IPS-18a (cell line): ENCODE measurements around the gene FOLR3.
"Not testable (repeated sequence)": the region's sequence is repeated elsewhere in the genome, so short reads cannot be mapped to it uniquely, and the experiment has no call there.

Experiments used
- H3K27ac ChIP-seq: one replicate; pipeline ENCODE4 v1.5.1; 2013; ENCODE audit warnings: low read length
- H3K27me3 ChIP-seq: one replicate; pipeline ENCODE4 v1.6.1; 2013; ENCODE audit warnings: mild to moderate bottlenecking, low read length; ENCODE audit not compliant: control insufficient read depth, insufficient read depth
- H3K36me3 ChIP-seq: one replicate; pipeline ENCODE4 v1.6.1; 2013; ENCODE audit warnings: low read depth, low read length; ENCODE audit not compliant: control insufficient read depth
- H3K4me1 ChIP-seq: one replicate; pipeline ENCODE4 v1.6.1; 2013; ENCODE audit warnings: low read depth, low read length; ENCODE audit not compliant: control insufficient read depth
- H3K4me3 ChIP-seq: one replicate; pipeline ENCODE4 v1.5.1; 2013; ENCODE audit warnings: low read length
- H3K9ac ChIP-seq: one replicate; pipeline ENCODE4 v1.6.1; 2013; ENCODE audit warnings: mild to moderate bottlenecking, low read length, moderate library complexity
- H3K9me3 ChIP-seq: one replicate; pipeline ENCODE4 v1.6.1; 2013; ENCODE audit warnings: low read depth, low read length; ENCODE audit not compliant: control insufficient read depth

The FOLR3 gene

DNA sequence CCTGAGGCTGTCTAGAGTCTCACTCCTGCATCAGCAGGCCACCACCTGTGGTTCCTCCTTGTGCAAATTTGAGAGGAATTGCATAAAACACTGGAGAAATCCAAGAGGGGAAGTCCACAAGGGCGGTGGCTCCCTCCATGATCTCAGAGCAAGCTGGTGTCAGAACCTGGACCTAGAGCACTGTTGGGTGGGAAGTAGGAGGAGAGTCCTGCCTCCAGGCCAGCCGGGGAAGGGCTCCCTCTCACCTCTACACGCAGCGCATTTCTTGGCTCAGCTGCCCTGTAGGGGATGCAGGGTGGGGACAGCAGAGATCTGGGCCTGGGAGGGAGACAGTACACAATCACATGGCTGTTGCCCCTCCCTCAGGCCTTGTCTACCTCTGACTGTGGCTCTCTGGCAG lies 36.5 kb downstream of the FOLR3 start:
- H3K4me1 ChIP-seq, H3K27ac ChIP-seq, H3K36me3 ChIP-seq, H3K27me3 ChIP-seq, H3K9ac ChIP-seq, H3K9me3 ChIP-seq, H3K4me3 ChIP-seq: not testable (repeated sequence)

DNA sequence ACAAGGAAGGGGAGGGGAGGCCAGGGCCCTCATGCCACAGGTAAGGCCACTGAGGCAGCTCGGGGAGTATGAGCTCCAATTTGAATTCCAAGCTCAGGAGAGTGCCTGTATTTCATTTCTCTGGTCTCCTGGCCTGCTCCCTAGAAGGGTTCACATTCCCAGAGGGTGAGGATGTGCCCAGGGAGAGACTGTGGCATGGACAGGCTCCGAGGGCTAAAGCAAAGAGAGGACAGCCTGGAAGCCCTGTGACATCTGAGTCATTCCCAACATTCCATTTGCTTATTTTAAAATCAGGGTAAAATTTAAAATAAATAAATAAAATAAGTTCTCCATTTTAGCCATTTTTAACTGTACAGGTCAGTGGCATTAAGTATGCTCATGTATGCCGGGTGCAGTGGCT lies 37.8 kb downstream of the FOLR3 start:
- Histone ChIP-seq H3K9me3 (no peaks in the 10 kb centered on the region), H3K36me3 (no peaks in the 10 kb centered on the region), H3K4me3 (no peak overlapping the region), H3K4me1 (no peaks in the 10 kb centered on the region), H3K27ac (no peak overlapping the region), H3K9ac (no peak overlapping the region), H3K27me3 (no peaks in the 10 kb centered on the region)

GRCh38 chr11:72174302-72175070 lies 39.0 kb downstream of the FOLR3 start:
- H3K36me3 ChIP-seq = no peaks in the 10 kb centered on the region
- H3K27ac ChIP-seq = no peak overlapping the region
- no peak overlapping the region for H3K4me3 ChIP-seq
- H3K27me3 ChIP-seq = no peaks in the 10 kb centered on the region
- H3K9ac ChIP-seq = no peak overlapping the region
- no peaks in the 10 kb centered on the region for H3K4me1 ChIP-seq
- no peaks in the 10 kb centered on the region for H3K9me3 ChIP-seq

GRCh38 chr11:72177656-72178055 lies 42.1 kb downstream of the FOLR3 start:
- H3K9me3 ChIP-seq = no peaks in the 10 kb centered on the region
- H3K36me3 ChIP-seq = no peaks in the 10 kb centered on the region
- H3K9ac ChIP-seq = no peak overlapping the region
- no peaks in the 10 kb centered on the region for H3K27me3 ChIP-seq
- H3K27ac ChIP-seq = no peak overlapping the region
- H3K4me1 ChIP-seq = no peaks in the 10 kb centered on the region
- no peak overlapping the region for H3K4me3 ChIP-seq

DNA sequence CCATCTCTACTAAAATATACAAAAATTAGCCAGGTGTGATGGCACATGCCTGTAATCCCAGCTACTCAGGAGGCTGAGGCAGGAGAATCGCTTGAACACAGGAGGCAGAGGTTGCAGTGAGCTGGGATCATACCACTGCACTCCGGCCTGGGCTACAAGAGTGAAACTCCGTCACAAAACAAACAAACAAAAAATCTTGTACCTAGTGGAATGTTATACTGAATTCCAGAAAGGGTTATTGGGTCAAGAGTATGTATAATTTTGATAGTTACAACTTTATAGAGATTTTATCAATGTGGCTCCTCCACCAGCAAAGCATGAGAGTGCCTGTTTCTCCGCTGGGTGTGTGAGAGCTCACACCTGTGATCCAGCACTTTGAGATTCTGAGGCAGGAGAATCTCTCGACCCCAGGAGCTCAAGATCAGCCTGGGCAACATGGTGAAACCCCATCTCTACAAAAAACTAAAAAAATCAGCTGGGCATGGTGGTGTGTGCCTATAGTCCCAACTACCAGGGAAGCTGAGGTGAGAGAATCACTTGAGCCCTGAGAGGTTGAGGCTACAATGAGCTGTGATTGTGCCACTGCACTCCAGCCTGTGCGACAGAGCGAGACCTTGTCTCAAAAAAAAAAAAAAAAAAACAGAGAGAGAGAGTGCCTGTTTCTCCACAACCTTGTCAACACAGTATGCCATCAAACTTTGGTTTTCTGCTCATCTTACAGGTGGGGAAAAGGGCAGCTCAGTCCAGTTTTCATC lies 43.7 kb downstream of the FOLR3 start:
- Histone ChIP-seq H3K9ac (no peak overlapping the region), H3K36me3 (no peaks in the 10 kb centered on the region), H3K4me3 (no peak overlapping the region), H3K27me3 (no peaks in the 10 kb centered on the region), H3K4me1 (no peaks in the 10 kb centered on the region), H3K27ac (no peak overlapping the region), H3K9me3 (no peaks in the 10 kb centered on the region)

- Histone ChIP-seq H3K4me1 (no peaks in the 10 kb centered on the region), H3K4me3 (no peak overlapping the region), H3K9ac (no peak overlapping the region), H3K9me3 (no peaks in the 10 kb centered on the region), H3K27ac (no peak overlapping the region), H3K36me3 (no peaks in the 10 kb centered on the region), H3K27me3 (no peaks in the 10 kb centered on the region)
Measured at GRCh38 chr11:72179804-72180396, 44.4 kb downstream of the FOLR3 start.

GRCh38 chr11:72180892-72181552 lies 45.5 kb downstream of the FOLR3 start:
- not testable (repeated sequence) for H3K36me3 ChIP-seq, H3K4me3 ChIP-seq, H3K4me1 ChIP-seq, H3K9me3 ChIP-seq, H3K27me3 ChIP-seq, H3K27ac ChIP-seq, H3K9ac ChIP-seq

GRCh38 chr11:72181553-72181958 lies 46.0 kb downstream of the FOLR3 start:
- H3K27ac ChIP-seq, H3K9ac ChIP-seq, H3K36me3 ChIP-seq, H3K4me3 ChIP-seq, H3K9me3 ChIP-seq, H3K27me3 ChIP-seq, H3K4me1 ChIP-seq: not testable (repeated sequence)

DNA sequence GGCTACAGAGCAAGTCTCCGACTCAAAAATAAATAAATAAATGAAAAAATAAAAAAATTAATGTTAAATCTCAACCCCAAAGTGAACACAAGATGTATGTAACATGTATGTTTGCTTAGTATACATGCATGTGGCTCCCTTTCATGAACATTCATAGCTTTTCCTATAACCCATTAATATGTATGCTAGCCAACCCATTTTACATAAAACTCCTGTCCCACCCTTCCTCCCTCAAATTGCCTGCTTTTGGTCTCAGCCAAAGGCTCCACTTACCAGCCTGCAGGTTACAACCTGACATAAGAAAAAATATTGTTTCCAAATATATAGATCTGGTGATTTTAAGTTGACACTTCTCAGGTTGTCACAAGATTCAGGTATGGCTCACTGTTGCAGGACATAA lies 52.7 kb downstream of the FOLR3 start:
- no peak overlapping the region for H3K4me3 ChIP-seq
- no peak overlapping the region for H3K9ac ChIP-seq
- H3K9me3 ChIP-seq = no peaks in the 10 kb centered on the region
- H3K27ac ChIP-seq = no peak overlapping the region
- H3K27me3 ChIP-seq = no peaks in the 10 kb centered on the region
- no peaks in the 10 kb centered on the region for H3K36me3 ChIP-seq
- H3K4me1 ChIP-seq = peaks cover 5% of the 10 kb centered on the region
